Activated CD4-positive, alpha-beta T cell treated with anti-CD3 and anti-CD28 coated beads for 36 hours (primary cell): Measurements from ENCODE around the gene VASH1. TPM values are rescaled to one million over a fixed set of nuclear protein-coding genes. Genes with fewer than 3 reads are reported as not detected.

Experiments
- ATAC-seq: fragments of 200-7000 bp; cut with Tn5 transposase; one replicate; pipeline ENCODE4 v1.10.0; 2021; ENCODE audit warnings: mild to moderate bottlenecking, moderate library complexity
- CTCF ChIA-PET: fragments of 350-600 bp; sonication (Branson Sonifier 250); formaldehyde crosslinking; loops from one replicate; lab custom pipeline; 2021; ENCODE audit warnings: antibody characterized with exemption; lab: Charles Lee
- POLR2A ChIA-PET: fragments of 350-600 bp; sonication (Branson Sonifier 250); formaldehyde crosslinking; loops from one replicate; lab custom pipeline; 2021; ENCODE audit warnings: antibody characterized with exemption, inconsistent platforms; lab: Charles Lee
- DNase-seq: peaks from one replicate; pipeline ENCODE4 v3.0.0-alpha.2; 2020
- H3K27ac Mint-ChIP-seq: one replicate; pipeline ENCODE4 v1.8.0; 2021; ENCODE audit warnings: mixed read lengths
- H3K27me3 Mint-ChIP-seq: one replicate; pipeline ENCODE4 v1.8.0; 2021; ENCODE audit warnings: mixed read lengths
- H3K36me3 Mint-ChIP-seq: one replicate; pipeline ENCODE4 v1.8.0; 2021; ENCODE audit warnings: low read depth, mixed read lengths
- H3K4me1 Mint-ChIP-seq: one replicate; pipeline ENCODE4 v1.8.0; 2021; ENCODE audit warnings: mixed read lengths
- H3K4me3 Mint-ChIP-seq: one replicate; pipeline ENCODE4 v1.8.0; 2021; ENCODE audit warnings: mild to moderate bottlenecking, moderate library complexity, mixed read lengths
- H3K9me3 Mint-ChIP-seq: one replicate; pipeline ENCODE4 v1.8.0; 2021; ENCODE audit warnings: low read depth, mixed read lengths
- intact Hi-C, 2 experiments: fragments of 100-400 bp; cut with DNase I in 1 of 2; cut with micrococcal nuclease in 1 of 2; formaldehyde crosslinking; loops; one replicate each; pipeline versions ENCODE4 v1.14.2 to v1.15.1; 2022 to 2024; cut with DNase I, micrococcal nuclease
- total RNA-seq, 2 experiments: library from RNA; stranded (reverse); gene quantifications; one replicate each; pipeline ENCODE4 v1.2.3, GENCODE V29; 2021

The VASH1 gene
- total RNA-seq, 2 experiments from 2014 or later = 4.0 to 5.3 TPM

DNA sequence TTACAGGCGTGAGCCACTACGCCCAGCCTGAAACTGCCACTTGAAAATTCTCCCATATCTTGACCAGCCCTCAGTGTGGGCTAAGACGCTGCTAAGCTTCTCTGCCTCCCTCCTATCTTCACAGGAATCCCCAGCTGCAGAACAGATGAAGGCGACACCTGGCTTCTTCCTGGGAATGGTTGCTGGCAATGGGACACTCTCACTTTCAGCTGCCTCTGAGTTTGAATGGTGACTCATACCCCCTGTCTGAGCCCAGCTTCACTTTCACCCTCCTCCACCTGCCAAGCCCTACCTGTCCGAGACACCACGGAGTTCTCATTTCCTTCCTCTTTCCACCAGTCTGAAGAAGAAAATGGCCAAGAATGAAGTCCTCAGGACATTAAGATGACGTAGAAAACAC lies 18.3 kb upstream of the VASH1 start:
- POLR2A ChIA-PET = no interaction called here
- Mint-ChIP-seq H3K27me3 (peaks cover 16% of the 10 kb centered on the region), H3K9me3 (peaks cover 12% of the 10 kb centered on the region), H3K4me1 (no peaks in the 10 kb centered on the region), H3K4me3 (no peak overlapping the region), H3K36me3 (peaks cover 4% of the 10 kb centered on the region), H3K27ac (no peak overlapping the region)
- ATAC-seq (no peak), DNase-seq (no peak)
- intact Hi-C loops = no loop called here
- CTCF ChIA-PET = no interaction called here

DNA sequence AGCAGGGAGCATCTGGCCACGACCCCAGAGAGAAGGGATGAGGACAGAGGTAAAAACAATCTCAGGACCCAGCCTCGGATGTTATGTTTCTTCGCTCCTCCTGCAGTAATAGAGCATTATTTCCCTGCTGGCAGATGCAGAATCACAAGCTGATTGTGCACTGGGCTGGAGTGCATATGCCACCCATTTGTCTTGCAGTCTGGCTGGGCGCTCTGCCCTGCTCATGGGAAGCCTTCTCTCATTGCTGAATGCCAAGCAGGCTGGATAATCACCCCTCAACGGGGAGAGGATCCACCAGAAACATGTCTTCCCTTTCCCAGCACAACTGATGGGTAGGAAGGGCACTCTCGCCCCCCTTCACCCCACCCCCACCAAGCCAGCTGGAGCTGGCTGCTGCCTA lies 8.5 kb upstream of the VASH1 start:
- Mint-ChIP-seq H3K36me3 (no peaks in the 10 kb centered on the region), H3K9me3 (no peaks in the 10 kb centered on the region), H3K27ac (no peak overlapping the region), H3K27me3 (peaks cover 4% of the 10 kb centered on the region), H3K4me3 (no peak overlapping the region), H3K4me1 (no peaks in the 10 kb centered on the region)
- intact Hi-C loops = no loop called here
- CTCF ChIA-PET = interaction anchor here (0.9 to 1.0 kb wide), 2 partner anchors 28 to 46 kb away, joined by 3 to 5 read pairs; no protein-coding TSS in a partner anchor
- POLR2A ChIA-PET = no interaction called here
- DNase-seq (no peak), ATAC-seq (no peak)

GRCh38 chr14:76753541-76754198 lies 7.6 kb upstream of the VASH1 start:
- no peaks in the 10 kb centered on the region for H3K4me1 Mint-ChIP-seq
- intact Hi-C loops = no loop called here
- CTCF ChIA-PET = no interaction called here
- no peak overlapping the region for H3K4me3 Mint-ChIP-seq
- no peaks in the 10 kb centered on the region for H3K36me3 Mint-ChIP-seq
- ATAC-seq (no peak), DNase-seq (no peak)
- POLR2A ChIA-PET = no interaction called here
- peaks cover 11% of the 10 kb centered on the region for H3K27me3 Mint-ChIP-seq
- no peak overlapping the region for H3K27ac Mint-ChIP-seq
- H3K9me3 Mint-ChIP-seq = no peaks in the 10 kb centered on the region

DNA sequence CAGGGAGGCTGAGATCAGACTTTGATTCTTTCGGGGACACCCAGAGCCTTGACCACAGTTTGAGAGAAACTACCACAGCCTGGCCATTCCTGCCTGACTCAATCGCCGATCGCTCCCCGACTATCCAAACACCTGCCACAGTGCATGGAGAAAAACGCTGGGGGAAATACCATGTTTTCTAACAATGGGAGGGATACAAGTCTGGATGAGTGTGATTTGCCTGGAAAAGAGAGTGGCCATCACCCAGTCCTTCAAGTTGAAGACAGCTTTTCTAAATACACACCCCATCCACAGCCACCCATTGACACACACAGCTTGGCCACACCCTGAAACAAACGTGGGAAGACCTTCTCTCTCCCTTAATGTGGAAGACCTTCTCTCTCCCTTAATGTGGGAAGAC lies 6.7 kb upstream of the VASH1 start:
- H3K4me1 Mint-ChIP-seq = no peaks in the 10 kb centered on the region
- ChIA-PET POLR2A (no interaction called here), CTCF (no interaction called here)
- no peak for DNase-seq
- no peak for ATAC-seq
- no peak overlapping the region for H3K27ac Mint-ChIP-seq
- intact Hi-C loops = no loop called here
- H3K4me3 Mint-ChIP-seq = no peak overlapping the region
- no peaks in the 10 kb centered on the region for H3K36me3 Mint-ChIP-seq
- peaks cover 16% of the 10 kb centered on the region for H3K27me3 Mint-ChIP-seq
- H3K9me3 Mint-ChIP-seq = no peaks in the 10 kb centered on the region

DNA sequence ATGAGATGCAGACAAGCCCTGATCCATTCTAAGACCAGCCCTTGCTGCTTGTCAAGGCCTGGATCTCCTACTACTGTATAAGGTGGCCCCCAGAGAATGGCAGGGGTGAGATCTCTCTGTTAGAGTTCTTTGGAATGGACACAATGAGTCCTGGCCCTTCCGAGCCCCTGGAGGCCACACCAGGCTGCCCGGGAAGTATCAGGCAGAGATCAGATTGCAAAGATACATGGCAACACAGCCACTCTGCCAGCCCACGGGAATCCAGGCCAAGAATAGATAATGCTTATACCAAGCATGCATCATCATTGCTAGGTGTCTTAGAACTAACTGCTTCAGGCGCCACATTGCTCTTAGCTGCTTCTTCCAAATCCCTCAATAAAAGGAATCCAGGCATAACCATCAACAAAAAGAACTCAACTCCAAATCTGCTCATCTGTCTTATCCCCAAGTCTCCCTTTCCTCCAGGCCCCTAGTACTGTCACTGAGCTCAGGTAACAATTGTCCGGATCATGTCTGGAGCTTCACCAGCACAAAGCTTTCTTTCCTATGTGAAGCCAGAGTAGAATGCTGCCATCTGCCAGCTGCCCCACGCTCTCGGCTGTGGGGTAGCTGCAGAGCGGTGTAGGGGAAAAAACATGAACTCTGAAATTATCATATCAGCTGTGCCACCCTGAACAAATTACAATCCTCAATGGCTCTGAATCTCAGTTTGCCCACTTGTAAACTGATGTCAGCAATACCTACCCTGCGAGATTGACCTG lies 5.5 kb upstream of the VASH1 start:
- intact Hi-C loops = no loop called here
- Mint-ChIP-seq H3K27me3 (peaks cover 22% of the 10 kb centered on the region), H3K9me3 (no peaks in the 10 kb centered on the region), H3K27ac (no peak overlapping the region), H3K36me3 (no peaks in the 10 kb centered on the region), H3K4me1 (peaks cover under 1% of the 10 kb centered on the region), H3K4me3 (no peak overlapping the region)
- no peak for DNase-seq
- ATAC-seq = no peak
- ChIA-PET CTCF (interaction anchor here (0.7 to 5.2 kb wide), 3 partner anchors 46 to 633 kb away, joined by 3 to 24 read pairs (median 4); no protein-coding TSS in a partner anchor), POLR2A (no interaction called here)

- Mint-ChIP-seq H3K4me3 (no peak overlapping the region), H3K27ac (no peak overlapping the region), H3K27me3 (peaks cover 23% of the 10 kb centered on the region), H3K4me1 (peaks cover 2% of the 10 kb centered on the region), H3K36me3 (no peaks in the 10 kb centered on the region), H3K9me3 (no peaks in the 10 kb centered on the region)
- ChIA-PET CTCF (interaction anchor here (0.7 to 5.2 kb wide), 3 partner anchors 46 to 633 kb away, joined by 3 to 24 read pairs (median 4); no protein-coding TSS in a partner anchor), POLR2A (no interaction called here)
- no peak for DNase-seq
- no peak for ATAC-seq
- intact Hi-C loops = no loop called here
These were observed 4.9 kb upstream of the VASH1 start for GRCh38 chr14:76756371-76756750.

- ATAC-seq = no peak
- CTCF ChIA-PET = interaction anchor here (0.7 to 5.2 kb wide), 4 partner anchors 18 to 49 kb away, joined by 3 to 24 read pairs (median 4); no protein-coding TSS in a partner anchor
- Mint-ChIP-seq H3K27ac (no peak overlapping the region), H3K4me1 (peaks cover 8% of the 10 kb centered on the region), H3K9me3 (no peaks in the 10 kb centered on the region), H3K27me3 (peaks cover 32% of the 10 kb centered on the region), H3K4me3 (no peak overlapping the region), H3K36me3 (no peaks in the 10 kb centered on the region)
- no peak for DNase-seq
- POLR2A ChIA-PET = no interaction called here
- intact Hi-C loops = no loop called here
These were observed 1.7 kb upstream of the VASH1 start for GRCh38 chr14:76759589-76759988.

GRCh38 chr14:76760331-76761135 lies 735 bp upstream of the VASH1 start:
- no peak for ATAC-seq
- Mint-ChIP-seq H3K9me3 (no peaks in the 10 kb centered on the region), H3K27ac (peak overlapping the region; percentile 11), H3K27me3 (peaks cover 32% of the 10 kb centered on the region), H3K4me3 (peak overlapping the region; percentile 73), H3K4me1 (peaks cover 8% of the 10 kb centered on the region), H3K36me3 (no peaks in the 10 kb centered on the region)
- intact Hi-C loops = loop anchor here in 1 of 2 experiments (1.0 to 2.0 kb wide), 2 partner anchors 50 to 52 kb away; partner anchors contain the start of gene ANGEL1
- DNase-seq = no peak
- CTCF ChIA-PET = interaction anchor here (1.0 to 5.2 kb wide), 3 partner anchors 24 to 54 kb away, joined by 3 to 24 read pairs (median 4); no protein-coding TSS in a partner anchor
- POLR2A ChIA-PET = no interaction called here

DNA sequence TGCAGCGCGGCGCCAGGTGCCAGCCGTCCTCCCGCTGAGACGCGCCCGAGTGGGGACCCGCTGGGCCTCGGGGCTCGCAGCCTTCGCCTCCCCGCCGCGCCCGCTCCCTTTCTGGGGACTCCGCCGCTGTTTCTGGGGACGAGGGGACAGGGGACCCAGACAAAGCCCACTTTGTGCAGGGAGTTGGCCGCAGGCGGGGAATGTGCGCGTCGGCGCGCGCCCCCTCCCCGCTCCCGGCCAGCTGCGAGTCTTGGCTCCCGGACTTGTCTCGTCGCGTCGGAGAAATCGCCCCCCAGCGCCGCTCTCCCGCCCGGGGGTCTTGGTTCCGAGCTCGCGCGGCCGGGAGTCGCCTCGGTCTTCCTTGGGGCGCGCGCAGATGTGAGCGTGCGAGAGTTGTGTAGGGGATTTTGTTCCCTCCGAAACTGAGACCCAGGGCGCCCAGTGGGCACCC lies 717 bp downstream of the VASH1 start:
- no peaks in the 10 kb centered on the region for H3K9me3 Mint-ChIP-seq
- H3K27me3 Mint-ChIP-seq = peaks cover 27% of the 10 kb centered on the region
- POLR2A ChIA-PET = no interaction called here

DNA sequence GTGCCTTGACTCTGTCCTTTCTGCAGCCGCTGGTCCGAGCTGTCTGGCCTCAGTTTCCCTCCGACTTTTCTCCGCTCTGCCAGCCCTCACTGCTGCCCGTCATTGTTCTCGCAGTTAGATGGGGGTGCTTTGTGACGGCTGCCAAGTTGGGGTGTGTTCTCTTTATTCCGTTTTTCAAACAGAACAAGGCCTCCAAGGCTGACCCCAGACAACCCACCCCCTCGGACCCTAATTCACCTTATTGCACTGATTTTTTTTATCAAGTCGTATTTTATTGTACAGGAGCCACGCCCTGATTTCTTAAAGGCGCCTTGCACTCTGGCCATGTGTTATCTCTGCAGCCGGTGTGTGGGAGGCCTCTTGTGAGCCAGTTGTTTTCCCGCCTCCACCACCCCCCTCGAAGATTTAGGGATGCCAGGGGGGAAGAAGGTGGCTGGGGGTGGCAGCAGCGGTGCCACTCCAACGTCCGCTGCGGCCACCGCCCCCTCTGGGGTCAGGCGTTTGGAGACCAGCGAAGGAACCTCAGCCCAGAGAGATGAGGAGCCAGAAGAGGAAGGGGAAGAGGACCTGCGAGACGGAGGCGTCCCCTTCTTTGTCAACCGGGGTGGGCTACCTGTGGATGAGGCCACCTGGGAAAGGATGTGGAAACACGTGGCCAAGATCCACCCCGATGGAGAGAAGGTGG lies 1.3 kb downstream of the VASH1 start:
- Mint-ChIP-seq H3K9me3 (no peaks in the 10 kb centered on the region), H3K4me1 (peaks cover 8% of the 10 kb centered on the region), H3K27me3 (peaks cover 27% of the 10 kb centered on the region), H3K4me3 (peak overlapping the region; percentile 73), H3K36me3 (no peaks in the 10 kb centered on the region), H3K27ac (no peak overlapping the region)
- ATAC-seq = no peak
- intact Hi-C loops = no loop called here
- POLR2A ChIA-PET = no interaction called here
- no peak for DNase-seq
- CTCF ChIA-PET = interaction anchor here (0.6 kb wide), 1 partner anchor 306 kb away, joined by 3 read pairs; no protein-coding TSS in a partner anchor

More for the DNA sequence above, 717 bp downstream of the VASH1 start:
- Mint-ChIP-seq H3K27ac (no peak overlapping the region), H3K36me3 (no peaks in the 10 kb centered on the region), H3K4me1 (peaks cover 8% of the 10 kb centered on the region), H3K4me3 (peak overlapping the region; percentile 73)
- DNase-seq (no peak), ATAC-seq (no peak)
- intact Hi-C loops = loop anchor here in 1 of 2 experiments (1.0 to 2.0 kb wide), 2 partner anchors 50 to 51 kb away; partner anchors contain the start of gene ANGEL1
- CTCF ChIA-PET = interaction anchor here (0.6 to 1.3 kb wide), 5 partner anchors 12 to 306 kb away, joined by 3 to 4 read pairs (median 3); no protein-coding TSS in a partner anchor
